Vagina (tissue), 2 donors: Measurements from ENCODE around the gene ATXN2L. TPM values are rescaled to one million over a fixed set of nuclear protein-coding genes. Genes with fewer than 3 reads are reported as not detected.
"Not testable (repeated sequence)": the region's sequence is repeated elsewhere in the genome, so short reads cannot be mapped to it uniquely, and the experiment has no call there.

ENCODE experiments used
- DNase-seq, 2 donors: peaks; one replicate each; pipeline ENCODE4 v3.0.0-alpha.2; 2017; ENCODE audit errors: extremely low spot score in 2 of 2
- H3K27ac ChIP-seq: fragments of 200-600 bp; sonication (generic); one replicate; pipeline ENCODE4 v1.5.1; 2019
- H3K27me3 ChIP-seq: fragments of 200-600 bp; sonication (generic); one replicate; pipeline ENCODE4 v1.5.1; 2019
- H3K36me3 ChIP-seq, 2 donors: fragments of 200-600 bp; sonication (generic); one replicate each; pipeline ENCODE4 v1.5.1; 2017 to 2019
- H3K4me1 ChIP-seq: fragments of 200-600 bp; sonication (generic); one replicate; pipeline ENCODE4 v1.5.1; 2019
- H3K4me3 ChIP-seq, 2 donors: fragments of 200-600 bp; sonication (generic); 1 replicate in 1 of 2; 2 replicates in 1 of 2; pipeline ENCODE4 v1.5.1; 2016 to 2019
- H3K9me3 ChIP-seq: fragments of 200-600 bp; sonication (generic); one replicate; pipeline ENCODE4 v1.5.1; 2019
- CTCF ChIP-seq, 3 experiments: fragments of 450-650 bp in 2 of 3; fragments of 200-600 bp in 1 of 3; sonication (generic) in 1 of 3; IDR thresholded peaks; one replicate each; pipeline ENCODE4 v1.5.1; 2017 to 2019; ENCODE audit warnings: antibody characterized with exemption in 3 of 3, mild to moderate bottlenecking in 2 of 3, moderate library complexity in 2 of 3
- POLR2A ChIP-seq, 2 donors: fragments of 450-650 bp; IDR thresholded peaks; one replicate each; pipeline ENCODE4 v1.6.1; 2017; ENCODE audit warnings: antibody characterized with exemption in 2 of 2, mild to moderate bottlenecking in 2 of 2, moderate library complexity in 2 of 2
- POLR2AphosphoS5 ChIP-seq, 2 donors: sonication (generic); formaldehyde crosslinking; IDR thresholded peaks; one replicate each; pipeline ENCODE4 v1.9.0; 2017; ENCODE audit warnings: antibody characterized with exemption in 2 of 2, mild to moderate bottlenecking in 2 of 2, low read depth in 1 of 2; ENCODE audit not compliant: insufficient read depth in 1 of 2
- intact Hi-C: fragments of 100-400 bp; cut with DNase I; formaldehyde crosslinking; loops from one replicate; pipeline ENCODE4 v1.15.1; 2023
- total RNA-seq: library from RNA; depleted of rRNA; stranded (reverse); fragments of >200 nt; gene quantifications from one replicate; pipeline ENCODE4 v1.2.3, GENCODE V29; 2016

ATXN2L gene
- total RNA-seq, 1 donor from 2014 or later: 76.4 TPM

GRCh38 chr16:28866454-28866804, 43.6 kb downstream of the ATXN2L start:
- TF ChIP-seq POLR2AphosphoS5 (IDR thresholded peaks at IDR 0.05; ENCODE audit: insufficient read depth in 1 of 2, low read depth in 1 of 2) (no peak), POLR2A (IDR thresholded peaks at IDR 0.05) (no peak), CTCF (IDR thresholded peaks at IDR 0.05) (no peak)
- no peak overlapping the region for H3K27ac ChIP-seq
- peaks cover 36% of the 10 kb centered on the region for H3K4me1 ChIP-seq
- H3K4me3 ChIP-seq: no peak overlapping the region
- no peaks in the 10 kb centered on the region for H3K9me3 ChIP-seq
- DNase-seq: no peak
- peaks cover 0 to 49% of the 10 kb centered on the region in 2 donors for H3K36me3 ChIP-seq
- no peaks in the 10 kb centered on the region for H3K27me3 ChIP-seq
- intact Hi-C loops: no loop called here

- no peaks in the 10 kb centered on the region for H3K27me3 ChIP-seq
- peaks cover 30% of the 10 kb centered on the region for H3K4me1 ChIP-seq
- peaks cover 0 to 57% of the 10 kb centered on the region in 2 donors for H3K36me3 ChIP-seq
- no peak overlapping the region for H3K27ac ChIP-seq
- TF ChIP-seq POLR2AphosphoS5 (IDR thresholded peaks at IDR 0.05; ENCODE audit: insufficient read depth in 1 of 2, low read depth in 1 of 2): no peak
- TF ChIP-seq POLR2A (IDR thresholded peaks at IDR 0.05): no peak
- intact Hi-C loops: no loop called here
- DNase-seq: no peak
- H3K9me3 ChIP-seq: no peaks in the 10 kb centered on the region
- no peak overlapping the region for H3K4me3 ChIP-seq
Measured at GRCh38 chr16:28867241-28867640, 44.4 kb downstream of the ATXN2L start.

- H3K27me3 ChIP-seq, H3K9me3 ChIP-seq, H3K4me3 ChIP-seq, H3K27ac ChIP-seq, intact Hi-C loops, DNase-seq: not testable (repeated sequence)
- Histone ChIP-seq H3K36me3 (peaks cover 0 to 61% of the 10 kb centered on the region in 2 donors), H3K4me1 (peaks cover 26% of the 10 kb centered on the region)
Measured at GRCh38 chr16:28867646-28868045, 44.8 kb downstream of the ATXN2L start.

- no peak overlapping the region for H3K4me3 ChIP-seq
- intact Hi-C loops: no loop called here
- H3K36me3 ChIP-seq: peaks cover 0 to 68% of the 10 kb centered on the region in 2 donors
- DNase-seq: no peak
- TF ChIP-seq CTCF (IDR thresholded peaks at IDR 0.05) (no peak), POLR2AphosphoS5 (IDR thresholded peaks at IDR 0.05; ENCODE audit: insufficient read depth in 1 of 2, low read depth in 1 of 2) (no peak), POLR2A (IDR thresholded peaks at IDR 0.05) (no peak)
- H3K4me1 ChIP-seq: peaks cover 22% of the 10 kb centered on the region
- no peak overlapping the region for H3K27ac ChIP-seq
- no peaks in the 10 kb centered on the region for H3K27me3 ChIP-seq
- no peaks in the 10 kb centered on the region for H3K9me3 ChIP-seq
Measured at GRCh38 chr16:28869201-28869600, 46.4 kb downstream of the ATXN2L start.

GRCh38 chr16:28872952-28873351, 50.2 kb downstream of the ATXN2L start:
- Histone ChIP-seq H3K9me3 (no peaks in the 10 kb centered on the region), H3K27ac (no peak overlapping the region), H3K4me3 (no peak overlapping the region), H3K36me3 (peaks cover 0 to 55% of the 10 kb centered on the region in 2 donors), H3K4me1 (no peaks in the 10 kb centered on the region), H3K27me3 (no peaks in the 10 kb centered on the region)
- DNase-seq: no peak
- TF ChIP-seq POLR2AphosphoS5 (IDR thresholded peaks at IDR 0.05; ENCODE audit: insufficient read depth in 1 of 2, low read depth in 1 of 2) (no peak), POLR2A (IDR thresholded peaks at IDR 0.05) (no peak), CTCF (IDR thresholded peaks at IDR 0.05) (no peak)
- intact Hi-C loops: no loop called here

GRCh38 chr16:28873543-28874201, 50.9 kb downstream of the ATXN2L start:
- intact Hi-C loops: no loop called here
- no peaks in the 10 kb centered on the region for H3K4me1 ChIP-seq
- H3K27ac ChIP-seq: no peak overlapping the region
- peaks cover 0 to 47% of the 10 kb centered on the region in 2 donors for H3K36me3 ChIP-seq
- H3K9me3 ChIP-seq: no peaks in the 10 kb centered on the region
- DNase-seq: no peak
- TF ChIP-seq POLR2AphosphoS5 (IDR thresholded peaks at IDR 0.05; ENCODE audit: insufficient read depth in 1 of 2, low read depth in 1 of 2): no peak
- no peak for TF ChIP-seq CTCF (IDR thresholded peaks at IDR 0.05)
- no peak for TF ChIP-seq POLR2A (IDR thresholded peaks at IDR 0.05)
- no peak overlapping the region for H3K4me3 ChIP-seq
- no peaks in the 10 kb centered on the region for H3K27me3 ChIP-seq
